NCI-H1436 (cell line): Measurements from ENCODE around the gene ERCC2.
"Not testable (repeated sequence)": the region's sequence is repeated elsewhere in the genome, so short reads cannot be mapped to it uniquely, and the experiment has no call there.

Source experiments
- DNase-seq: peaks from one replicate; lab custom pipeline; 2025; lab: John Stamatoyannopoulos, UW

The ERCC2 gene

GRCh38 chr19:45370410-45371204, at the start of gene ERCC2:
ERCC2 (minus strand) TSS chr19:45370573; CDS start chr19:45370540, 33 bp downstream.
- DNase-seq = peak; percentile 96

- DNase-seq = no peak
These were observed 49.5 kb upstream of the ERCC2 start for GRCh38 chr19:45419895-45420294.

- no peak for DNase-seq
These were observed 49.0 kb upstream of the ERCC2 start for GRCh38 chr19:45419396-45419795.

GRCh38 chr19:45418802-45419201, 48.4 kb upstream of the ERCC2 start:
- no peak for DNase-seq

GRCh38 chr19:45417151-45417550, 46.8 kb upstream of the ERCC2 start:
- DNase-seq = no peak

GRCh38 chr19:45414468-45414867, 44.1 kb upstream of the ERCC2 start:
- no peak for DNase-seq

GRCh38 chr19:45413497-45413896, 43.1 kb upstream of the ERCC2 start:
- DNase-seq = no peak

- not testable (repeated sequence) for DNase-seq
These were observed 40.0 kb upstream of the ERCC2 start for GRCh38 chr19:45410330-45410729.

GRCh38 chr19:45409557-45409920, 39.2 kb upstream of the ERCC2 start:
- no peak for DNase-seq

GRCh38 chr19:45408830-45409556, 38.6 kb upstream of the ERCC2 start:
- no peak for DNase-seq

GRCh38 chr19:45408121-45408520, 37.7 kb upstream of the ERCC2 start:
- no peak for DNase-seq

- not testable (repeated sequence) for DNase-seq
These were observed 37.2 kb upstream of the ERCC2 start for GRCh38 chr19:45407585-45407984.

- DNase-seq = no peak
These were observed 36.7 kb upstream of the ERCC2 start for GRCh38 chr19:45407091-45407375.

GRCh38 chr19:45406226-45407090, 36.1 kb upstream of the ERCC2 start, which contains the start of gene POLR1G:
POLR1G (plus strand) TSS chr19:45406644; CDS start chr19:45406697, 53 bp downstream.
- peak; percentile 85 for DNase-seq

- DNase-seq = peak; percentile 91
These were observed 35.3 kb upstream of the ERCC2 start for GRCh38 chr19:45405435-45406225.

- peak; percentile 81 for DNase-seq
These were observed 34.4 kb upstream of the ERCC2 start, which contains the start of gene PPP1R13L for GRCh38 chr19:45404557-45405434. PPP1R13L (minus strand) TSS chr19:45405069; CDS start chr19:45398318, 6,751 bp downstream.

- DNase-seq = peak; percentile 54
These were observed 33.6 kb upstream of the ERCC2 start for GRCh38 chr19:45403781-45404556.

- no peak for DNase-seq
These were observed 32.9 kb upstream of the ERCC2 start for GRCh38 chr19:45403272-45403671.

GRCh38 chr19:45402298-45403061, 32.1 kb upstream of the ERCC2 start:
- no peak for DNase-seq
